ENCODE measurements around the gene INTS14. TPM values are rescaled to one million over a fixed set of nuclear protein-coding genes. Genes with fewer than 3 reads are reported as not detected.

Gene INTS14
- total and polyA plus RNA-seq, 2 of the 8 experiments (the other 6 are each of a cell fraction or from before 2014, with no cell fraction given) = 33.1 to 33.7 TPM

DNA sequence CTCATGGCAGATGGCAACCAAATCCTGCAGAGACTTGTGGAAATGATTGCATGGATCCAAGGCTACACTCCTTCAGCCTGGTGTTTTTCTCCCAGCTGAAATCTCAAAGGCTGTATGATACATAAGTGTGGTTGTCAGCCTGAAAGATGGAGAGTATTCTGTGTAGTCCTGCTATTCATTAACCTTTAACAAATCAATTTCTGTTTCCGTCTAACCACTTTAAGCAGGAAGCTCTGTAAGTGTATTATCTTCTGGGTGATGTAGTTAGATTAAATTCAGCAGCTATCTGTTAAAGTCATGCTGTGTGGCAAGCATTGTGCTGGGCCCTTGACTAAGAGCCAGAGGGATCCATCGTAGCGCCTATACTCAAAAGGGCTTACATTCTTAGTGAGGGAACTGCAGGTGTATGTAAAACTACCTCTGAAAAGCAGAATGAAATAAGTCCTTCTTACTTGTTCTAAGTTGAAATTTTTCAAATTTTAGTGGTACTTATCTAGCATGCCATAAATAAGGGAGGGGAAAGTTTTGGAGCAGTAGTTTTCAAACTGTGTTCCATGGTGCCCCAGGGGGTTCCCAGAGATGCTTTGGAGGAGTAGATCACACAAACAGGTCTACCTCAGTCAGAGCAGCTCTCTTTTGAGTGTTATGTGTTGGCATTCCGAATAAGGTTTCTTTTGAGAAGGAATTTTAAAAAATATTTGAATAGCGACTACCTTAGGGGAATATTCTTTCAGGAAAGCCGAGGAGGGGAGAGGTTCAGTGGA is 51.8 kb downstream of the INTS14 start (continued):
- TF ChIP-seq, protein P1, sequence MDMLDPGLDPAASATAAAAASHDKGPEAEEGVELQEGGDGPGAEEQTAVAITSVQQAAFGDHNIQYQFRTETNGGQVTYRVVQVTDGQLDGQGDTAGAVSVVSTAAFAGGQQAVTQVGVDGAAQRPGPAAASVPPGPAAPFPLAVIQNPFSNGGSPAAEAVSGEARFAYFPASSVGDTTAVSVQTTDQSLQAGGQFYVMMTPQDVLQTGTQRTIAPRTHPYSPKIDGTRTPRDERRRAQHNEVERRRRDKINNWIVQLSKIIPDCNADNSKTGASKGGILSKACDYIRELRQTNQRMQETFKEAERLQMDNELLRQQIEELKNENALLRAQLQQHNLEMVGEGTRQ (IDR thresholded peaks at IDR 0.05; ENCODE audit: low read length) = no peak
- TF ChIP-seq ZNF274 (IDR thresholded peaks at IDR 0.05; ENCODE audit: borderline replicate concordance, extremely low read depth, low read length) (no peak), BRCA1 (IDR thresholded peaks at IDR 0.05; ENCODE audit: low read depth, low read length) (no peak), HDAC6 (IDR thresholded peaks at IDR 0.05; ENCODE audit: low read depth, low read length) (no peak), KDM4A (IDR thresholded peaks at IDR 0.05; ENCODE audit: low read depth, low read length, severe bottlenecking) (no peak)
- TF ChIP-seq, protein P2, sequence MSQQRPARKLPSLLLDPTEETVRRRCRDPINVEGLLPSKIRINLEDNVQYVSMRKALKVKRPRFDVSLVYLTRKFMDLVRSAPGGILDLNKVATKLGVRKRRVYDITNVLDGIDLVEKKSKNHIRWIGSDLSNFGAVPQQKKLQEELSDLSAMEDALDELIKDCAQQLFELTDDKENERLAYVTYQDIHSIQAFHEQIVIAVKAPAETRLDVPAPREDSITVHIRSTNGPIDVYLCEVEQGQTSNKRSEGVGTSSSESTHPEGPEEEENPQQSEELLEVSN (IDR thresholded peaks at IDR 0.05) = no peak
